HEK293 (cell line): Measurements from ENCODE around the gene SLC41A1.

Source experiments
- EGR2 ChIP-seq: fragments of 450-650 bp; formaldehyde crosslinking; IDR thresholded peaks from 2 replicates; pipeline ENCODE4 v1.5.1; 2016; ENCODE audit warnings: low read depth, missing biosample characterization, missing genetic modification characterization
- FEZF1 ChIP-seq: fragments of 450-650 bp; formaldehyde crosslinking; IDR thresholded peaks from 2 replicates; pipeline ENCODE4 v1.5.1; 2016; ENCODE audit warnings: missing biosample characterization, missing genetic modification characterization
- GLIS1 ChIP-seq: fragments of 450-650 bp; formaldehyde crosslinking; IDR thresholded peaks from 2 replicates; pipeline ENCODE4 v1.5.1; 2016; ENCODE audit warnings: missing biosample characterization, missing genetic modification characterization
- KLF1 ChIP-seq: fragments of 450-650 bp; formaldehyde crosslinking; IDR thresholded peaks from 2 replicates; pipeline ENCODE4 v1.5.1; 2016; ENCODE audit warnings: missing biosample characterization, missing genetic modification characterization
- KLF16 ChIP-seq: fragments of 450-650 bp; formaldehyde crosslinking; IDR thresholded peaks from 2 replicates; pipeline ENCODE4 v1.5.1; 2017; ENCODE audit warnings: missing biosample characterization, missing genetic modification characterization
- MEIS1 ChIP-seq: sonication (generic); formaldehyde crosslinking; IDR thresholded peaks from 2 replicates; pipeline ENCODE4 v1.8.1; 2022; ENCODE audit warnings: missing genetic modification reagents, mild to moderate bottlenecking, borderline replicate concordance
- SCRT1 ChIP-seq: fragments of 450-650 bp; formaldehyde crosslinking; IDR thresholded peaks from 2 replicates; pipeline ENCODE4 v1.5.1; 2016; ENCODE audit warnings: missing biosample characterization, missing genetic modification characterization, borderline replicate concordance
- SP2 ChIP-seq: fragments of 450-650 bp; formaldehyde crosslinking; IDR thresholded peaks from 2 replicates; pipeline ENCODE4 v1.5.1; 2016; ENCODE audit warnings: missing biosample characterization, missing genetic modification characterization
- ZBTB21 ChIP-seq: fragments of 450-650 bp; formaldehyde crosslinking; IDR thresholded peaks from 2 replicates; pipeline ENCODE4 v1.5.1; 2017; ENCODE audit warnings: missing biosample characterization, missing genetic modification characterization
- ZEB2 ChIP-seq: fragments of 450-650 bp; formaldehyde crosslinking; IDR thresholded peaks from 2 replicates; pipeline ENCODE4 v1.5.1; 2016; ENCODE audit warnings: missing biosample characterization, missing genetic modification characterization
- ZFP3 ChIP-seq: fragments of 450-650 bp; formaldehyde crosslinking; IDR thresholded peaks from 2 replicates; pipeline ENCODE4 v1.5.1; 2016; ENCODE audit warnings: low read depth, missing biosample characterization, missing genetic modification characterization
- ZFP37 ChIP-seq: fragments of 450-650 bp; formaldehyde crosslinking; IDR thresholded peaks from 2 replicates; pipeline ENCODE4 v1.5.1; 2016; ENCODE audit warnings: missing biosample characterization, missing genetic modification characterization
- ZNF155 ChIP-seq: fragments of 450-650 bp; formaldehyde crosslinking; IDR thresholded peaks from 2 replicates; pipeline ENCODE4 v1.5.1; 2016; ENCODE audit warnings: missing biosample characterization, missing genetic modification characterization
- ZNF211 ChIP-seq: fragments of 450-650 bp; formaldehyde crosslinking; IDR thresholded peaks from 2 replicates; pipeline ENCODE4 v1.5.1; 2016; ENCODE audit warnings: low read depth, missing biosample characterization, missing genetic modification characterization
- ZNF24 ChIP-seq: fragments of 450-650 bp; formaldehyde crosslinking; IDR thresholded peaks from 2 replicates; pipeline ENCODE4 v1.5.1; 2016; ENCODE audit warnings: missing biosample characterization, missing genetic modification characterization
- ZNF404 ChIP-seq: fragments of 450-650 bp; formaldehyde crosslinking; IDR thresholded peaks from 2 replicates; pipeline ENCODE4 v1.5.1; 2017; ENCODE audit warnings: missing biosample characterization, missing genetic modification characterization
- ZNF521 ChIP-seq: fragments of 450-650 bp; formaldehyde crosslinking; IDR thresholded peaks from 2 replicates; pipeline ENCODE4 v1.5.1; 2017; ENCODE audit warnings: missing biosample characterization, mild to moderate bottlenecking, missing genetic modification characterization
- ZNF600 ChIP-seq: fragments of 450-650 bp; formaldehyde crosslinking; IDR thresholded peaks from 2 replicates; pipeline ENCODE4 v1.5.1; 2016; ENCODE audit warnings: missing biosample characterization, missing genetic modification characterization
- ZNF701 ChIP-seq: fragments of 450-650 bp; formaldehyde crosslinking; IDR thresholded peaks from 2 replicates; pipeline ENCODE4 v1.5.1; 2016; ENCODE audit warnings: missing biosample characterization, missing genetic modification characterization
- ZNF792 ChIP-seq: fragments of 450-650 bp; formaldehyde crosslinking; IDR thresholded peaks from 2 replicates; pipeline ENCODE4 v1.5.1; 2016; ENCODE audit warnings: missing biosample characterization, missing genetic modification characterization
- ZSCAN16 ChIP-seq: fragments of 450-650 bp; formaldehyde crosslinking; IDR thresholded peaks from 2 replicates; pipeline ENCODE4 v1.5.1; 2016; ENCODE audit warnings: missing biosample characterization, missing genetic modification characterization
- TF ChIP-seq, protein P1 (sequence below): fragments of 450-650 bp; formaldehyde crosslinking; IDR thresholded peaks from 2 replicates; pipeline ENCODE4 v1.5.1; 2016; ENCODE audit warnings: missing biosample characterization, missing genetic modification characterization
- TF ChIP-seq, protein P2 (sequence below): fragments of 450-650 bp; formaldehyde crosslinking; IDR thresholded peaks from 2 replicates; pipeline ENCODE4 v1.5.1; 2016; ENCODE audit warnings: missing biosample characterization, missing genetic modification characterization, low read depth
- TF ChIP-seq, protein P3 (sequence below): fragments of 450-650 bp; formaldehyde crosslinking; IDR thresholded peaks from 2 replicates; pipeline ENCODE4 v1.5.1; 2016; ENCODE audit warnings: missing biosample characterization, missing genetic modification characterization
- TF ChIP-seq, protein P4 (sequence below): fragments of 450-650 bp; formaldehyde crosslinking; IDR thresholded peaks from 2 replicates; pipeline ENCODE4 v1.5.1; 2016; ENCODE audit warnings: missing biosample characterization, missing genetic modification characterization
- TF ChIP-seq, protein P5 (sequence below): fragments of 450-650 bp; formaldehyde crosslinking; IDR thresholded peaks from 2 replicates; pipeline ENCODE4 v1.5.1; 2016; ENCODE audit warnings: missing biosample characterization, missing genetic modification characterization, borderline replicate concordance
- TF ChIP-seq, protein P6 (sequence below): fragments of 450-650 bp; formaldehyde crosslinking; IDR thresholded peaks from 2 replicates; pipeline ENCODE4 v1.5.1; 2016; ENCODE audit warnings: missing biosample characterization, missing genetic modification characterization

SLC41A1 gene

DNA sequence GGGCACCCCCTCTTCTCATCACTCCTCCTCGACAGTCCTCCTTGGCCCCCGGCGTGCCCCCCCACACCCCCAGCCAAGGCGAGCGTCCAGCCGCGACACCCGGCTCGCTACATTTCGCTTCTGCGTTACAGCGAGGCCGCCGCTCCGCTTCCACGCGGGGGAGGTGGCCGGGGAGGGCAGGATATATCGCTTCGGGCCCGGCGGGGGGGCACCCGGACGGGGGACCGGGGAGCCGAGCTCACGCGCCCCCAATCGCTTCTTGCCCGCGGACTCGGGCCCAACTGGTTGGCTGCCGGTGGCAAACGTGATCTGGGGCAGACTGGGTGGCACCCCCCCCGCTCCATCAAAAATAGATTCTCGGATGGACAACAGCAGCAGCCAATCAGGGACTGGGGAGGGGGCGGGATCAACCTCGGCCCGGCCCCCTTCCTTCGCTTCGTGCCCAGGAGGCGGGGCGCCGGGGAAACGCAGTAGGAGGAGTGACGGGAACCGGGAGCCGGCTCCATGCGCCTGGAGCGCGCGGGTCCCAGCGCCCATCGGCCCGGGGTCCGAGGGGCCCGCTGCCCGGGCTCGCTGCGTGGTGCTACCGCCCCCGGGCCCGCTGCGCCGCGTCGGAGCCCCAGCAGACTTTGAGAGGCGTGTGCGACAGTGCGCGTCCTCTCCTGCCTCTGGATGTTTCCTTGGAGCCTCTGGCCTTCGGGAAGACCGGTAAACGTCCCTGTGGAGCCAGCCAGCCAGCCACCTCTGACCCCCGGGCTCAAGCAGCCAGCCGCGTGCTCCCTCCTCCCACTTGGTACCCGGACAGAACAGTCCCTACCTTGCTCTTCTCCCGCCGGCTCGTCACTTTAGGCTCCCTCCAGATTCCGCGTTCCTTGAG is at the start of gene SLC41A1 (continued):
- TF ChIP-seq, protein P1, sequence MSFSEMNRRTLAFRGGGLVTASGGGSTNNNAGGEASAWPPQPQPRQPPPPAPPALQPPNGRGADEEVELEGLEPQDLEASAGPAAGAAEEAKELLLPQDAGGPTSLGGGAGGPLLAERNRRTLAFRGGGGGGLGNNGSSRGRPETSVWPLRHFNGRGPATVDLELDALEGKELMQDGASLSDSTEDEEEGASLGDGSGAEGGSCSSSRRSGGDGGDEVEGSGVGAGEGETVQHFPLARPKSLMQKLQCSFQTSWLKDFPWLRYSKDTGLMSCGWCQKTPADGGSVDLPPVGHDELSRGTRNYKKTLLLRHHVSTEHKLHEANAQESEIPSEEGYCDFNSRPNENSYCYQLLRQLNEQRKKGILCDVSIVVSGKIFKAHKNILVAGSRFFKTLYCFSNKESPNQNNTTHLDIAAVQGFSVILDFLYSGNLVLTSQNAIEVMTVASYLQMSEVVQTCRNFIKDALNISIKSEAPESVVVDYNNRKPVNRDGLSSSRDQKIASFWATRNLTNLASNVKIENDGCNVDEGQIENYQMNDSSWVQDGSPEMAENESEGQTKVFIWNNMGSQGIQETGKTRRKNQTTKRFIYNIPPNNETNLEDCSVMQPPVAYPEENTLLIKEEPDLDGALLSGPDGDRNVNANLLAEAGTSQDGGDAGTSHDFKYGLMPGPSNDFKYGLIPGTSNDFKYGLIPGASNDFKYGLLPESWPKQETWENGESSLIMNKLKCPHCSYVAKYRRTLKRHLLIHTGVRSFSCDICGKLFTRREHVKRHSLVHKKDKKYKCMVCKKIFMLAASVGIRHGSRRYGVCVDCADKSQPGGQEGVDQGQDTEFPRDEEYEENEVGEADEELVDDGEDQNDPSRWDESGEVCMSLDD (tag by site-specific recombination), result peak; percentile 95
- TF ChIP-seq, protein P2, sequence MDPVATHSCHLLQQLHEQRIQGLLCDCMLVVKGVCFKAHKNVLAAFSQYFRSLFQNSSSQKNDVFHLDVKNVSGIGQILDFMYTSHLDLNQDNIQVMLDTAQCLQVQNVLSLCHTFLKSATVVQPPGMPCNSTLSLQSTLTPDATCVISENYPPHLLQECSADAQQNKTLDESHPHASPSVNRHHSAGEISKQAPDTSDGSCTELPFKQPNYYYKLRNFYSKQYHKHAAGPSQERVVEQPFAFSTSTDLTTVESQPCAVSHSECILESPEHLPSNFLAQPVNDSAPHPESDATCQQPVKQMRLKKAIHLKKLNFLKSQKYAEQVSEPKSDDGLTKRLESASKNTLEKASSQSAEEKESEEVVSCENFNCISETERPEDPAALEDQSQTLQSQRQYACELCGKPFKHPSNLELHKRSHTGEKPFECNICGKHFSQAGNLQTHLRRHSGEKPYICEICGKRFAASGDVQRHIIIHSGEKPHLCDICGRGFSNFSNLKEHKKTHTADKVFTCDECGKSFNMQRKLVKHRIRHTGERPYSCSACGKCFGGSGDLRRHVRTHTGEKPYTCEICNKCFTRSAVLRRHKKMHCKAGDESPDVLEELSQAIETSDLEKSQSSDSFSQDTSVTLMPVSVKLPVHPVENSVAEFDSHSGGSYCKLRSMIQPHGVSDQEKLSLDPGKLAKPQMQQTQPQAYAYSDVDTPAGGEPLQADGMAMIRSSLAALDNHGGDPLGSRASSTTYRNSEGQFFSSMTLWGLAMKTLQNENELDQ (tag by site-specific recombination), result no peak
- TF ChIP-seq GLIS1 (tag by site-specific recombination), result peak; percentile 97
- TF ChIP-seq, protein P3, sequence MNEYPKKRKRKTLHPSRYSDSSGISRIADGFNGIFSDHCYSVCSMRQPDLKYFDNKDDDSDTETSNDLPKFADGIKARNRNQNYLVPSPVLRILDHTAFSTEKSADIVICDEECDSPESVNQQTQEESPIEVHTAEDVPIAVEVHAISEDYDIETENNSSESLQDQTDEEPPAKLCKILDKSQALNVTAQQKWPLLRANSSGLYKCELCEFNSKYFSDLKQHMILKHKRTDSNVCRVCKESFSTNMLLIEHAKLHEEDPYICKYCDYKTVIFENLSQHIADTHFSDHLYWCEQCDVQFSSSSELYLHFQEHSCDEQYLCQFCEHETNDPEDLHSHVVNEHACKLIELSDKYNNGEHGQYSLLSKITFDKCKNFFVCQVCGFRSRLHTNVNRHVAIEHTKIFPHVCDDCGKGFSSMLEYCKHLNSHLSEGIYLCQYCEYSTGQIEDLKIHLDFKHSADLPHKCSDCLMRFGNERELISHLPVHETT (tag by site-specific recombination), result no peak
- no peak for TF ChIP-seq ZNF600
- TF ChIP-seq SCRT1 (tag by site-specific recombination), result no peak
- TF ChIP-seq, protein P4, sequence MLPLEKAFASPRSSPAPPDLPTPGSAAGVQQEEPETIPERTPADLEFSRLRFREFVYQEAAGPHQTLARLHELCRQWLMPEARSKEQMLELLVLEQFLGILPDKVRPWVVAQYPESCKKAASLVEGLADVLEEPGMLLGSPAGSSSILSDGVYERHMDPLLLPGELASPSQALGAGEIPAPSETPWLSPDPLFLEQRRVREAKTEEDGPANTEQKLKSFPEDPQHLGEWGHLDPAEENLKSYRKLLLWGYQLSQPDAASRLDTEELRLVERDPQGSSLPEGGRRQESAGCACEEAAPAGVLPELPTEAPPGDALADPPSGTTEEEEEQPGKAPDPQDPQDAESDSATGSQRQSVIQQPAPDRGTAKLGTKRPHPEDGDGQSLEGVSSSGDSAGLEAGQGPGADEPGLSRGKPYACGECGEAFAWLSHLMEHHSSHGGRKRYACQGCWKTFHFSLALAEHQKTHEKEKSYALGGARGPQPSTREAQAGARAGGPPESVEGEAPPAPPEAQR (tag by site-specific recombination), result no peak
- TF ChIP-seq ZSCAN16, result no peak
- peak; percentile 38; the same call in 1 of the 2 replicates for TF ChIP-seq KLF1 (tag by site-specific recombination)
- TF ChIP-seq ZFP37 (tag by site-specific recombination), result peak; percentile 67; the same call in 1 of the 2 replicates
- no peak for TF ChIP-seq ZNF24 (tag by site-specific recombination)
- TF ChIP-seq KLF16, result no peak; the same call in 1 of the 2 replicates
- TF ChIP-seq ZNF404 (tag by site-specific recombination), result no peak
- no peak for TF ChIP-seq ZNF211
- no peak for TF ChIP-seq ZNF792 (tag by site-specific recombination)
- TF ChIP-seq ZEB2 (tag by site-specific recombination), result peak; percentile 71; the same call in 1 of the 2 replicates
- TF ChIP-seq ZNF521, result no peak
- TF ChIP-seq MEIS1 (CRISPR knock-in tag), result no peak
- no peak for TF ChIP-seq ZBTB21 (tag by site-specific recombination)
- no peak for TF ChIP-seq ZFP3 (tag by site-specific recombination)
- TF ChIP-seq, protein P5, sequence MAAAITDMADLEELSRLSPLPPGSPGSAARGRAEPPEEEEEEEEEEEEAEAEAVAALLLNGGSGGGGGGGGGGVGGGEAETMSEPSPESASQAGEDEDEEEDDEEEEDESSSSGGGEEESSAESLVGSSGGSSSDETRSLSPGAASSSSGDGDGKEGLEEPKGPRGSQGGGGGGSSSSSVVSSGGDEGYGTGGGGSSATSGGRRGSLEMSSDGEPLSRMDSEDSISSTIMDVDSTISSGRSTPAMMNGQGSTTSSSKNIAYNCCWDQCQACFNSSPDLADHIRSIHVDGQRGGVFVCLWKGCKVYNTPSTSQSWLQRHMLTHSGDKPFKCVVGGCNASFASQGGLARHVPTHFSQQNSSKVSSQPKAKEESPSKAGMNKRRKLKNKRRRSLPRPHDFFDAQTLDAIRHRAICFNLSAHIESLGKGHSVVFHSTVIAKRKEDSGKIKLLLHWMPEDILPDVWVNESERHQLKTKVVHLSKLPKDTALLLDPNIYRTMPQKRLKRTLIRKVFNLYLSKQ (tag by site-specific recombination), result no peak
- peak; percentile 64 for TF ChIP-seq EGR2 (tag by site-specific recombination)
- TF ChIP-seq ZNF701, result no peak
- peak; percentile 84 for TF ChIP-seq SP2 (tag by site-specific recombination)
- TF ChIP-seq ZNF155 (tag by site-specific recombination), result no peak
- TF ChIP-seq, protein P6, sequence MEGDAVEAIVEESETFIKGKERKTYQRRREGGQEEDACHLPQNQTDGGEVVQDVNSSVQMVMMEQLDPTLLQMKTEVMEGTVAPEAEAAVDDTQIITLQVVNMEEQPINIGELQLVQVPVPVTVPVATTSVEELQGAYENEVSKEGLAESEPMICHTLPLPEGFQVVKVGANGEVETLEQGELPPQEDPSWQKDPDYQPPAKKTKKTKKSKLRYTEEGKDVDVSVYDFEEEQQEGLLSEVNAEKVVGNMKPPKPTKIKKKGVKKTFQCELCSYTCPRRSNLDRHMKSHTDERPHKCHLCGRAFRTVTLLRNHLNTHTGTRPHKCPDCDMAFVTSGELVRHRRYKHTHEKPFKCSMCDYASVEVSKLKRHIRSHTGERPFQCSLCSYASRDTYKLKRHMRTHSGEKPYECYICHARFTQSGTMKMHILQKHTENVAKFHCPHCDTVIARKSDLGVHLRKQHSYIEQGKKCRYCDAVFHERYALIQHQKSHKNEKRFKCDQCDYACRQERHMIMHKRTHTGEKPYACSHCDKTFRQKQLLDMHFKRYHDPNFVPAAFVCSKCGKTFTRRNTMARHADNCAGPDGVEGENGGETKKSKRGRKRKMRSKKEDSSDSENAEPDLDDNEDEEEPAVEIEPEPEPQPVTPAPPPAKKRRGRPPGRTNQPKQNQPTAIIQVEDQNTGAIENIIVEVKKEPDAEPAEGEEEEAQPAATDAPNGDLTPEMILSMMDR, result no peak
- TF ChIP-seq FEZF1 (tag by site-specific recombination), result no peak
- TF ChIP-seq, all 188 proteins: peak for 56
